ENCODE results near the gene DIO3.
"Not testable (repeated sequence)": the region's sequence is repeated elsewhere in the genome, so short reads cannot be mapped to it uniquely, and the experiment has no call there.

DIO3 gene

GRCh38 chr14:101559624-101560533 lies 1.4 kb upstream of the DIO3 start:
- DNase-seq = no peak

- no peak for DNase-seq
Measured at GRCh38 chr14:101560534-101561113, 671 bp upstream of the DIO3 start.

GRCh38 chr14:101561897-101562490 lies 699 bp downstream of the DIO3 start:
- DNase-seq = no peak

GRCh38 chr14:101562659-101563351 lies 1.5 kb downstream of the DIO3 start:
- DNase-seq = no peak

- no peak for DNase-seq
Measured at GRCh38 chr14:101563352-101563653, 2.0 kb downstream of the DIO3 start.

- no peak for DNase-seq
Measured at GRCh38 chr14:101563654-101564443, 2.6 kb downstream of the DIO3 start.

- no peak for DNase-seq
Measured at GRCh38 chr14:101564444-101564776, 3.1 kb downstream of the DIO3 start.

- no peak for DNase-seq
Measured at GRCh38 chr14:101564819-101565698, 3.8 kb downstream of the DIO3 start.

GRCh38 chr14:101567252-101567651 lies 6.0 kb downstream of the DIO3 start:
- DNase-seq = no peak

- DNase-seq = no peak
Measured at GRCh38 chr14:101571004-101571403, 9.7 kb downstream of the DIO3 start.

- DNase-seq = not testable (repeated sequence)
Measured at GRCh38 chr14:101572526-101572925, 11.2 kb downstream of the DIO3 start.

GRCh38 chr14:101573289-101573688 lies 12.0 kb downstream of the DIO3 start:
- DNase-seq = no peak

- DNase-seq = no peak
Measured at GRCh38 chr14:101575581-101575980, 14.3 kb downstream of the DIO3 start.

GRCh38 chr14:101577221-101577909 lies 16.1 kb downstream of the DIO3 start:
- no peak for DNase-seq

GRCh38 chr14:101578489-101578888 lies 17.2 kb downstream of the DIO3 start:
- DNase-seq = no peak

GRCh38 chr14:101579372-101580080 lies 18.2 kb downstream of the DIO3 start:
- DNase-seq = no peak

- no peak for DNase-seq
Measured at GRCh38 chr14:101581806-101582205, 20.5 kb downstream of the DIO3 start.

- DNase-seq = no peak
Measured at GRCh38 chr14:101582294-101582693, 21.0 kb downstream of the DIO3 start.

GRCh38 chr14:101583006-101583714 lies 21.9 kb downstream of the DIO3 start:
- no peak for DNase-seq

GRCh38 chr14:101583715-101584054 lies 22.4 kb downstream of the DIO3 start:
- no peak for DNase-seq
